ENCODE data around the gene CDKN2AIP.

- TF ChIP-seq CTCF (IDR thresholded peaks at IDR 0.05) (no peak), POLR2A (IDR thresholded peaks at IDR 0.05) (no peak)
Observed at GRCh38 chr4:183396227-183396637, 48.2 kb upstream of the CDKN2AIP start.
